Measurements from ENCODE around the gene OLFM1.

Gene OLFM1

DNA sequence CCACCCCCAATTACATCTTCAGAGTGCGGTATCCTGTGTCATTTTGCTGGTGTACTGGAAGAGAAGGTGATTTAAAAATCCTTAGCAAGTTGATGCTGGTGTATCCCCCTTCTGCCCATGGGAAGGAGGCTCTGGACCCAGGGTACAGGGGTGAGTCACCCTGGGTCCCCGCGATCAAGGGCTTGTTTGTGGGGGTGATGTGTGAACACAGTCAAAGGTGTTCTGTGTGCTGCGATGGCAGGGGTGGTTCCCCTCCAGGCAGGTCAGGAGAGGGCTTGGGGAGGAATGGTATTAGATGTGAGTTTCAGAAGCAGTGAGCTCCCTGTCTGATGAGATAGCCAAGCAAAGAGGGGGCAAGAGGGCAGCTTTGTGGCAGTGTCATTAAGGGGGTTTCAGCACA is 28.9 kb downstream of the OLFM1 start:
- no peak overlapping the region for H2AFZ ChIP-seq (ENCODE audit: low read depth, low read length)
- H4K20me1 ChIP-seq (ENCODE audit: insufficient read depth, low read length) = no peaks in the 10 kb centered on the region
- no peak overlapping the region for H3K9ac ChIP-seq (ENCODE audit: low read length)
- H3K27ac ChIP-seq (ENCODE audit: low read length) = no peak overlapping the region
- no peaks in the 10 kb centered on the region for H3K27me3 ChIP-seq (ENCODE audit: low read depth, low read length)
- no peak for TF ChIP-seq EZH2phosphoT487 (IDR thresholded peaks at IDR 0.05; ENCODE audit: low read depth)
- TF ChIP-seq CTCF (IDR thresholded peaks at IDR 0.05; ENCODE audit: low read depth, low read length) = no peak
- no peaks in the 10 kb centered on the region for H3K79me2 ChIP-seq (ENCODE audit: low read length)
- H3K4me1 ChIP-seq (ENCODE audit: low read length) = no peaks in the 10 kb centered on the region
- no peak overlapping the region for H3K4me2 ChIP-seq (ENCODE audit: low read length)
- no peaks in the 10 kb centered on the region for H3K36me3 ChIP-seq (replicated peaks; ENCODE audit: low read depth, low read length)
- no peaks in the 10 kb centered on the region for H3K9me3 ChIP-seq (ENCODE audit: insufficient read depth, low read length)
- no peak overlapping the region for H3K4me3 ChIP-seq (ENCODE audit: low read length)

- TF ChIP-seq CTCF (IDR thresholded peaks at IDR 0.05; ENCODE audit: low read depth, low read length) = no peak
- no peak for TF ChIP-seq EZH2phosphoT487 (IDR thresholded peaks at IDR 0.05; ENCODE audit: low read depth)
- H3K27me3 ChIP-seq (ENCODE audit: low read depth, low read length) = no peaks in the 10 kb centered on the region
- H3K9me3 ChIP-seq (ENCODE audit: insufficient read depth, low read length) = no peaks in the 10 kb centered on the region
- no peak overlapping the region for H3K4me2 ChIP-seq (ENCODE audit: low read length)
- H3K4me3 ChIP-seq (ENCODE audit: low read length) = no peak overlapping the region
- no peaks in the 10 kb centered on the region for H3K4me1 ChIP-seq (ENCODE audit: low read length)
- H3K79me2 ChIP-seq (ENCODE audit: low read length) = no peaks in the 10 kb centered on the region
- no peak overlapping the region for H3K9ac ChIP-seq (ENCODE audit: low read length)
- no peaks in the 10 kb centered on the region for H3K36me3 ChIP-seq (replicated peaks; ENCODE audit: low read depth, low read length)
- H3K27ac ChIP-seq (ENCODE audit: low read length) = no peak overlapping the region
- no peaks in the 10 kb centered on the region for H4K20me1 ChIP-seq (ENCODE audit: insufficient read depth, low read length)
- H2AFZ ChIP-seq (ENCODE audit: low read depth, low read length) = no peak overlapping the region
These were observed 29.4 kb downstream of the OLFM1 start for GRCh38 chr9:135116881-135117280.

DNA sequence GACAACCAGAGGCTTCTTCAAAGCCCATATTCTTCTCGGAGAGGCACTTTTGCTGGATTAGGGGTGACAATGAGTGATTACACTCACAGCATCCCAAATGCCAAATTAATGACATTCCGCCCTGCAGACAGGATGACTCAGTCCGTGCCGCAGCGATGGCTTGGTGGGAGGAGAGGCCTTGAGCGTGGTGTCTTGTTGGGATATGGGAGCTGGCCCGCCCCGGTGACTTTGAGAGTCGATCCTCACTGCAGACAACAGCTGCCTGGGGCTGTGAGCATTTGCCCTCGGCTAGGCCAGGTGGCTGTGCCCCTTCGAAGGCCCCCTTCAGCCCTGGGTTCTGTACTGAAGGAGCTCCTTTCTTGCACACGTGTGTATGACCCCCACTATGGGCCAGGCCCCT is 29.8 kb downstream of the OLFM1 start:
- Histone ChIP-seq H3K79me2 (ENCODE audit: low read length) (no peaks in the 10 kb centered on the region), H3K4me2 (ENCODE audit: low read length) (no peak overlapping the region), H4K20me1 (ENCODE audit: insufficient read depth, low read length) (no peaks in the 10 kb centered on the region), H3K4me1 (ENCODE audit: low read length) (no peaks in the 10 kb centered on the region), H3K27me3 (ENCODE audit: low read depth, low read length) (no peaks in the 10 kb centered on the region), H3K4me3 (ENCODE audit: low read length) (no peak overlapping the region), H3K27ac (ENCODE audit: low read length) (no peak overlapping the region), H3K36me3 (replicated peaks; ENCODE audit: low read depth, low read length) (no peaks in the 10 kb centered on the region), H3K9me3 (ENCODE audit: insufficient read depth, low read length) (no peaks in the 10 kb centered on the region), H3K9ac (ENCODE audit: low read length) (no peak overlapping the region), H2AFZ (ENCODE audit: low read depth, low read length) (no peak overlapping the region)
- no peak for TF ChIP-seq CTCF (IDR thresholded peaks at IDR 0.05; ENCODE audit: low read depth, low read length)
- TF ChIP-seq EZH2phosphoT487 (IDR thresholded peaks at IDR 0.05; ENCODE audit: low read depth) = no peak

- TF ChIP-seq EZH2phosphoT487 (IDR thresholded peaks at IDR 0.05; ENCODE audit: low read depth) (no peak), CTCF (IDR thresholded peaks at IDR 0.05; ENCODE audit: low read depth, low read length) (no peak)
- H3K27ac ChIP-seq (ENCODE audit: low read length) = no peak overlapping the region
These were observed 32.1 kb downstream of the OLFM1 start for GRCh38 chr9:135119496-135120064.

More at GRCh38 chr9:135119496-135120064, 32.1 kb downstream of the OLFM1 start:
- Histone ChIP-seq H3K4me3 (ENCODE audit: low read length) (no peak overlapping the region), H3K4me1 (ENCODE audit: low read length) (no peaks in the 10 kb centered on the region), H3K9me3 (ENCODE audit: insufficient read depth, low read length) (no peaks in the 10 kb centered on the region), H3K36me3 (replicated peaks; ENCODE audit: low read depth, low read length) (no peaks in the 10 kb centered on the region), H3K27me3 (ENCODE audit: low read depth, low read length) (peaks cover 7% of the 10 kb centered on the region), H3K9ac (ENCODE audit: low read length) (no peak overlapping the region), H2AFZ (ENCODE audit: low read depth, low read length) (no peak overlapping the region), H3K4me2 (ENCODE audit: low read length) (no peak overlapping the region), H4K20me1 (ENCODE audit: insufficient read depth, low read length) (no peaks in the 10 kb centered on the region), H3K79me2 (ENCODE audit: low read length) (no peaks in the 10 kb centered on the region)
